A549 (cell line): ENCODE results near the gene SH2B2. TPM values are rescaled to one million over a fixed set of nuclear protein-coding genes. Genes with fewer than 3 reads are reported as not detected.
"Not testable (repeated sequence)": the region's sequence is repeated elsewhere in the genome, so short reads cannot be mapped to it uniquely, and the experiment has no call there.

Experiments
- ATAC-seq, 2 experiments: fragments of 200-7000 bp in 1 of 2; fragments of >200 bp in 1 of 2; cut with Nextera tagmentation in 1 of 2; cut with Tn5 transposase in 1 of 2; 3 replicates each; pipeline versions ENCODE4 v1.8.0 to v1.9.1; 2018 to 2020; ENCODE audit warnings: mild to moderate bottlenecking in 1 of 2, moderate library complexity in 1 of 2
- CTCF ChIA-PET: fragments of 300-600 bp; sonication (Branson Sonifier 250); formaldehyde crosslinking; extraction: SDS; loops from one replicate; lab custom pipeline; 2021; ENCODE audit warnings: antibody characterized with exemption, inconsistent platforms; lab: Yijun Ruan, JAX
- POLR2A ChIA-PET: fragments of 350-600 bp; formaldehyde crosslinking; extraction: SDS; loops from one replicate; lab custom pipeline; 2021; ENCODE audit warnings: antibody characterized with exemption, inconsistent platforms; lab: Yijun Ruan, JAX
- DNase-seq, 2 experiments: peaks; one replicate each; pipeline versions ENCODE4 v3.0.0 to v3.0.0-alpha.2; 2011 to 2016; ENCODE audit warnings: low read depth in 1 of 2, low spot score in 1 of 2
- FAIRE-seq: peaks from 2 replicates; lab custom pipeline; 2011; peaks lifted over from hg19 to GRCh38; lab: Jason Lieb, UNC
- H3K27ac ChIP-seq, 2 experiments: fragments of >200 bp; sonication (Bioruptor Twin); formaldehyde crosslinking; 3 replicates each; pipeline ENCODE4 v1.5.1; 2016 to 2017
- H3K4me1 ChIP-seq: fragments of >200 bp; sonication (Bioruptor Twin); formaldehyde crosslinking; 3 replicates; pipeline ENCODE4 v1.6.1; 2016
- H3K4me2 ChIP-seq: fragments of >200 bp; sonication (Bioruptor Twin); formaldehyde crosslinking; 3 replicates; pipeline ENCODE4 v1.6.1; 2016
- H3K4me3 ChIP-seq: fragments of >200 bp; sonication (Bioruptor Twin); formaldehyde crosslinking; 3 replicates; pipeline ENCODE4 v1.5.1; 2016
- H3K9me3 ChIP-seq: fragments of >200 bp; sonication (Bioruptor Twin); formaldehyde crosslinking; 3 replicates; pipeline ENCODE4 v1.6.1; 2016
- BCL3 ChIP-seq: fragments of >200 bp; sonication (Bioruptor Twin); formaldehyde crosslinking; IDR thresholded peaks from 3 replicates; pipeline ENCODE4 v1.6.1; 2016
- JUN ChIP-seq, 2 experiments: fragments of >200 bp; sonication (Bioruptor Twin); formaldehyde crosslinking; IDR thresholded peaks; 2 replicates in 1 of 2; 3 replicates in 1 of 2; pipeline ENCODE4 v1.6.1; 2016 to 2017
- MAX ChIP-seq: IDR thresholded peaks from 2 replicates; pipeline ENCODE4 v1.6.1; 2012
- MYC ChIP-seq: IDR thresholded peaks from 2 replicates; pipeline ENCODE4 v1.6.1; 2012; ENCODE audit warnings: mild to moderate bottlenecking, inconsistent platforms, low read length, improper control_type of control experiment, borderline replicate concordance
- PHF8 ChIP-seq: fragments of 200-600 bp; sonication (generic); IDR thresholded peaks from 2 replicates; pipeline ENCODE4 v1.6.1; 2016; ENCODE audit warnings: low read depth, mild to moderate bottlenecking, antibody characterized with exemption, moderate library complexity, borderline replicate concordance
- POLR2A ChIP-seq: IDR thresholded peaks from 2 replicates; pipeline ENCODE4 v1.6.1; 2012; ENCODE audit warnings: mild to moderate bottlenecking, low read length
- RAD21 ChIP-seq, 2 experiments: fragments of >200 bp in 1 of 2; sonication (Bioruptor Twin) in 1 of 2; formaldehyde crosslinking in 1 of 2; IDR thresholded peaks in 1 of 2; conservative IDR thresholded peaks in 1 of 2; 2 replicates in 1 of 2; 3 replicates in 1 of 2; pipeline ENCODE4 v1.6.1; 2012 to 2018; ENCODE audit warnings: inconsistent platforms in 1 of 2
- WGBS: methylation state at CpG from one replicate; pipeline ENCODE4 v1.1.6; 2017; ENCODE audit errors: missing lambda C conversion rate; 5-methylcytosine and 5-hydroxymethylcytosine counted together
- polyA plus RNA-seq, 4 experiments: library from polyadenylated mRNA; depleted of rRNA in 3 of 4; stranded (reverse); fragments of >200 nt; fragmentation: RNase III in 1 of 4; extraction: RNeasy Plus Mini Kit Qiagen cat#74134 plus additional on column Dnase treatment in 1 of 4; gene quantifications; 2 replicates in 3 of 4; 3 replicates in 1 of 4; pipeline ENCODE4 v1.2.3, GENCODE V29; 2011 to 2017

SH2B2 gene
- polyA plus RNA-seq, 2 of the 4 experiments (the other 2 are of a cell fraction): 1.1 to 2.3 TPM

- ATAC-seq, H3K4me1 ChIP-seq, CTCF ChIA-PET, DNase-seq, H3K9me3 ChIP-seq, FAIRE-seq, H3K4me2 ChIP-seq, POLR2A ChIA-PET, H3K4me3 ChIP-seq, H3K27ac ChIP-seq: not testable (repeated sequence)
- 76% methylated on average over 4 of the region's 4 CpGs for WGBS
Observed at GRCh38 chr7:102337420-102337819, 50.8 kb downstream of the SH2B2 start.

GRCh38 chr7:102340599-102341368, 54.1 kb downstream of the SH2B2 start:
- DNase-seq, H3K4me1 ChIP-seq, H3K9me3 ChIP-seq, H3K4me2 ChIP-seq, POLR2A ChIA-PET, H3K27ac ChIP-seq, FAIRE-seq, CTCF ChIA-PET, H3K4me3 ChIP-seq, ATAC-seq: not testable (repeated sequence)
- WGBS: 78% methylated on average over 7 of the region's 7 CpGs

- POLR2A ChIA-PET, H3K4me2 ChIP-seq, CTCF ChIA-PET, DNase-seq, H3K9me3 ChIP-seq, ATAC-seq, FAIRE-seq, H3K4me1 ChIP-seq, H3K27ac ChIP-seq, H3K4me3 ChIP-seq: not testable (repeated sequence)
- WGBS: 67% methylated on average over 4 of the region's 6 CpGs
Observed at GRCh38 chr7:102346983-102347382, 60.3 kb downstream of the SH2B2 start.

DNA sequence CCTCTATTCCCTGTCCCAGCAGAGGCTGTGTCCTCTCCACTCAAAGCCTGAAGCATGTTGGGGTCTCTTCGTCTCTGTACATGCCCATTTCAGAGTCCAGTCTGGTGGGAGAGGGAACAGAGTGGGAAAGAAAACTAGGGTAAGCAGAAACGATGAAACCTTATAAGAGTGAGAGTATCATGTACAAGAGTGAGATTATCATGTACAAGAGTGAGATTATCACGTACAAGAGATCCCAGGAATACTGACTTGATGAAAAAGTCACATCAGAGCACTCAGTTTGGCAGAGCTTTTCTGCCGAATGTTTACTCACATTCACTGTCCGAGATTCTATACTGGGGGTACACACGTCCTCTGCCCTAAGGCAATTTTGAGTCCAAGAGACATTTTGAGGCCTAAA, 69.7 kb downstream of the SH2B2 start, which contains the start of gene SPDYE6:
TSS of gene SPDYE6 (minus strand) at position 101 of the 400 bp plus-strand sequence. CDS start 421 bp downstream, outside the sequence.
- DNase-seq, H3K27ac ChIP-seq, H3K4me2 ChIP-seq, H3K4me3 ChIP-seq, ATAC-seq, FAIRE-seq, POLR2A ChIA-PET, H3K4me1 ChIP-seq, H3K9me3 ChIP-seq, CTCF ChIA-PET: not testable (repeated sequence)
- no CpG with 5 or more reads among the region's 6 CpGs for WGBS

DNA sequence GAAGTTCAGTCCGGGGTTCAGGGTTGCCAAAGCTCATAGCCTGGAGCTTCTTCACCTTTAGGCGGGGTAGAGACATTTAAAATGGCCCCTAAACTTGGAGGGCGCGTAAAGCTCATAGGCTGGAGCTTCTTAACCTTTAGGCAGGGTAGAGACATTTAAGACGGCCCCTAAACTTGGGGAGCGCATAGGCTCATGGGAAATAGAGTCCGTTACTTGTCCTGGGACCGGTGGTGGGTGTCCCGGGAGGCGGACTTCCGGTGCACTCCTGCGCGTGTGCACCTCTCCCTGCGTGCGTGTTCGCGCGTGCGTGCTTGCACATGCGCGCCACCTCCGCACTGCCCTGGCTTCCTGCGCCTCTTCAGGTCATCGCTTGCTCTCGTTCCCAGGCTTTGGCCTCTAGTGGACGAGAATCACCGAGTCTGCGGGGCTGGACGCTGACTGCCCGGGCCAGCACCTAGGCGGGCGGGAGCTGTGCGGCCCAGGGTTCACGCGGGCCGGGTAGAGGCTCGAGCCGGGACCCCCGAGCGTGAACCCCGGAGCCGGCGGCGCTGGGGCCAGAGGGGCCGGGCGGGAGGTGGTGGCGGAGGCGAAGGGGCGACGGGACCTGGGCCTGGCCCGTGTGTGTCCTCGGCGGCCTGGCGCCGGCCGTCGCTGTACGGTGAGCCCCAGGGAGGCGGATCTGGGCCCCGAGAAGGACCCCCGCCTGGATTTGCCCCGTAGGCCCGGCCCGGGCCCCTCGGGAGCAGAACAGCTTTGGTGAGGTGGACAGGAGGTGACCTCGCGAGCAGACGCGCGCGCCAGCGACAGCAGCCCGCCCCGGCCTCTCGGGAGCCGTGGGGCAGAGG, 77.1 kb downstream of the SH2B2 start:
- peak overlapping the region; percentile 98 for H3K4me3 ChIP-seq
- WGBS: 0% methylated on average over 21 of the region's 76 CpGs
- ChIA-PET POLR2A (interaction anchor here (0.6 kb wide), 1 partner anchor 33 kb away, joined by 3 read pairs; no protein-coding TSS in a partner anchor), CTCF (interaction anchor here (1.3 kb wide), 1 partner anchor 84 kb away, joined by 3 read pairs; no protein-coding TSS in a partner anchor)
- not testable (repeated sequence) for H3K9me3 ChIP-seq, FAIRE-seq, H3K4me1 ChIP-seq
- peak overlapping the region; percentile 72 for H3K4me2 ChIP-seq
- peak; percentile 100 for ATAC-seq
- TF ChIP-seq PHF8: peak; percentile 63
- peak; percentile 71; the same call in 1 of the 3 replicates for TF ChIP-seq BCL3
- TF ChIP-seq JUN (IDR thresholded peaks at IDR 0.05): peak in 1 of 2 experiments; percentile 49; a peak in 4 of 5 replicates
- TF ChIP-seq MYC: peak; percentile 60
- 0 out of 5 replicates have a peak, but pooled peaks of 1 of the 2 experiments have one; percentile 3 for TF ChIP-seq RAD21 (conservative IDR thresholded peaks at IDR 0.05 in 1 of 2, IDR thresholded peaks at IDR 0.05 in 1 of 2)
- peak; percentile 76 for TF ChIP-seq MAX
- peak; percentile 82 for TF ChIP-seq POLR2A
- H3K27ac ChIP-seq: peak overlapping the region; percentile 93 to 95
- peak; percentile 80 to 99 for DNase-seq

DNA sequence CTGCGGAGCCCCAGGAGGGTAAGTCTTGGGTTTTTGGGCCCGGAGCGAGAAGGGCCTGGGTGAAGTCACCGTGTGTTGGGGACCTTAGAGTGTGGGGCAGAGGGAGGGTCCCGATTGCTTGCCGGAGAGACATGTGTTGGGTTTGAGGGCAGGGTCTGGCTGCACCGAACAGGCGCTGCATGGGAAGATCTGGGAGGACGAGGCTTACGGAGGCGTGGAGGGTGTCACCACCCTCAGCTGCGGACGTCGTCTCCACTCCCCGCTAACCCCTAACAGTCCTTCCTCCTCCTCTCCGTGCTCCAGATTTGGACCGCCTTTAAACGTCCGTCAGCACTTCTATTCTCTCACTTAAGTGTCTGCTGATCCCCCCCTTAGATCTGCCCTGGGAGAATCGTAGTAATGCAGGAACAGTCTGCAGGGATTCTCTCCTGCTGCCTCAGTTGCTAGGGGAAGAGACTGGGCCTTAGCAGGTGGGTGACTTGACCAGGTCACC, 77.8 kb downstream of the SH2B2 start:
- ATAC-seq, DNase-seq, POLR2A ChIA-PET, H3K4me1 ChIP-seq, H3K9me3 ChIP-seq, FAIRE-seq: not testable (repeated sequence)
- Histone ChIP-seq H3K4me2 (peak overlapping the region; percentile 72), H3K27ac (peak overlapping the region; percentile 93 to 95), H3K4me3 (peak overlapping the region; percentile 98)
- under 1% methylated on average over 18 of the region's 20 CpGs for WGBS
- CTCF ChIA-PET: interaction anchor here (1.3 kb wide), 1 partner anchor 85 kb away, joined by 3 read pairs; no protein-coding TSS in a partner anchor

DNA sequence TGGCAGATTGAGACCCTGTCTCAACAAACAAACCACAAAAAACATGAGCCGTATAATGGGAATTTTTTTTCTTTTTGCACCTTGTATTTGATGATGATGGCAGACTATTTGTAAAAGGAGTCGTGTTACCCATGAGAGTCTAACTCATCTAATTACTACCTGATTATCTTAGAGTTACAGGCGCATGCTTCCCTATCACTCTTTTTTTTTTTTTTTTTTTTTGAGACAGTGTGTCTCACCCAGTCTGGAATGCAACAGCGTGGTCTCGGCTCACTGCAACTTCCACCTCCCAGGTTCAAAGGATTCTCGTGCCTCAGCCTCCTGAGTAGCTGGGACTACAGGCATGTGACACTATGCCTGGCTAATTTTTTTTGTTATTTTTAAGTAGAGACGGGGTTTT, 78.7 kb downstream of the SH2B2 start:
- 85% methylated on average over 7 of the region's 7 CpGs for WGBS
- FAIRE-seq, H3K4me3 ChIP-seq, POLR2A ChIA-PET, H3K27ac ChIP-seq, H3K4me1 ChIP-seq, ATAC-seq, CTCF ChIA-PET, DNase-seq, H3K9me3 ChIP-seq: not testable (repeated sequence)
- peak overlapping the region; percentile 72 for H3K4me2 ChIP-seq

DNA sequence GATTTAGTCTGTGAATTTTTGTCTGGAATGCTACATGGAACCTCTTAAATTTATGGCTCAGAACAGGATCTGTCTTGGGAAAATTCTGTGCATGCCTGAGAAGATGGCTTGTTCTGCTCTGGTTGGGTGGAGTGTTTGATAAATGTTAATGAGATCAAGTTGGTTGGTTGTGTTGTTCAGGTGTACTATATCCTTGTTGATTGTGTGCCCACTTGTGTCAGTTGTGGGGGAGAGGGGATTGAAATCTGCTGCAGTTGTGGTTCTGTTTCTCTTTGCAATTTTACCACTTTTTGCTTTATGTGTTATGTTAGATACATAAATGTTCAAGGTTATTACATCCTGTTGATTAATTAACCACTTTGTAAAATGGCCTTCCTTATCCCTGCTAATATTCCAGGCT, 83.4 kb downstream of the SH2B2 start:
- ATAC-seq, H3K4me1 ChIP-seq, POLR2A ChIA-PET, FAIRE-seq, H3K9me3 ChIP-seq, DNase-seq, CTCF ChIA-PET, H3K4me2 ChIP-seq, H3K4me3 ChIP-seq, H3K27ac ChIP-seq: not testable (repeated sequence)
